Neural cell (in vitro differentiated cells): ENCODE measurements around the gene PARP8. TPM values are rescaled to one million over a fixed set of nuclear protein-coding genes. Genes with fewer than 3 reads are reported as not detected.

Source experiments
- H2AFZ ChIP-seq: fragments of 200-600, 300-800 bp; sonication (generic), shearing (Covaris generic); 2 replicates; pipeline ENCODE4 v1.6.0; 2014; ENCODE audit warnings: low read depth, mild to moderate bottlenecking, antibody characterized with exemption, low read length, moderate library complexity
- H3F3A ChIP-seq: fragments of 200-600 bp; shearing (Covaris generic); 2 replicates; pipeline ENCODE4 v1.6.1; 2016; ENCODE audit warnings: mild to moderate bottlenecking, moderate library complexity, mixed read lengths, antibody characterized with exemption, low read length; ENCODE audit not compliant: insufficient read depth, poor library complexity, severe bottlenecking
- H3K27ac ChIP-seq: fragments of 200-600, 300-800 bp; sonication (generic), shearing (Covaris generic); 2 replicates; pipeline ENCODE4 v1.5.1; 2014; ENCODE audit warnings: mild to moderate bottlenecking, low read length, moderate library complexity
- H3K27me3 ChIP-seq: fragments of 300-800, 200-600 bp; sonication (generic), shearing (Covaris generic); 2 replicates; pipeline ENCODE4 v1.6.0; 2014; ENCODE audit warnings: mild to moderate bottlenecking, low read depth, low read length, moderate library complexity; ENCODE audit not compliant: insufficient read depth
- H3K36me3 ChIP-seq: fragments of 300-800, 200-600 bp; sonication (generic), shearing (Covaris generic); 2 replicates; pipeline ENCODE4 v1.5.1; 2014; ENCODE audit warnings: mild to moderate bottlenecking, antibody characterized with exemption, low read length, moderate library complexity; ENCODE audit not compliant: insufficient read depth
- H3K4me2 ChIP-seq: fragments of 300-800, 200-600 bp; sonication (generic), shearing (Covaris generic); 2 replicates; pipeline ENCODE4 v1.6.0; 2014; ENCODE audit warnings: mild to moderate bottlenecking, low read length
- H3K4me3 ChIP-seq: fragments of 300-800, 200-600 bp; sonication (generic), shearing (Covaris generic); 2 replicates; pipeline ENCODE4 v1.5.1; 2014; ENCODE audit warnings: mild to moderate bottlenecking, low read length, moderate library complexity
- H3K79me2 ChIP-seq: fragments of 200-600 bp; shearing (Covaris generic); replicated peaks from 2 replicates; pipeline ENCODE4 v1.6.0; 2014; ENCODE audit warnings: mild to moderate bottlenecking, low read length, moderate library complexity; ENCODE audit not compliant: insufficient read depth
- H3K9ac ChIP-seq: fragments of 300-800, 200-600 bp; sonication (generic), shearing (Covaris generic); 2 replicates; pipeline ENCODE4 v1.6.1; 2016; ENCODE audit warnings: mild to moderate bottlenecking, low read length, mixed read lengths
- H3K9me2 ChIP-seq: fragments of 200-600 bp; shearing (Covaris generic); 2 replicates; pipeline ENCODE4 v1.6.1; 2016; ENCODE audit warnings: mild to moderate bottlenecking, low read length, mixed read lengths; ENCODE audit not compliant: insufficient read depth
- H3K9me3 ChIP-seq: fragments of 200-600, 300-800 bp; sonication (generic), shearing (Covaris generic); 2 replicates; pipeline ENCODE4 v1.6.1; 2016; ENCODE audit warnings: mild to moderate bottlenecking, mixed run types, low read length, moderate library complexity, mixed read lengths
- H4K20me1 ChIP-seq: fragments of 200-600 bp; shearing (Covaris generic); 2 replicates; pipeline ENCODE4 v1.6.1; 2016; ENCODE audit warnings: mild to moderate bottlenecking, mixed run types; ENCODE audit not compliant: insufficient read depth
- EP300 ChIP-seq: fragments of 450-650 bp; conservative IDR thresholded peaks from 2 replicates; pipeline ENCODE4 v1.6.1; 2014; ENCODE audit warnings: antibody characterized with exemption, mild to moderate bottlenecking, moderate library complexity; ENCODE audit not compliant: poor library complexity, severe bottlenecking
- EZH2 ChIP-seq: fragments of 200-600, 300-800 bp; shearing (Covaris generic), sonication (generic); IDR thresholded peaks from 2 replicates; pipeline ENCODE4 v1.6.1; 2014; ENCODE audit warnings: antibody characterized with exemption, low read length, borderline replicate concordance, mild to moderate bottlenecking; ENCODE audit not compliant: insufficient read depth, poor library complexity, severe bottlenecking
- MXI1 ChIP-seq: fragments of 450-650 bp; conservative IDR thresholded peaks from 2 replicates; pipeline ENCODE4 v1.6.1; 2014; ENCODE audit warnings: antibody characterized with exemption, mild to moderate bottlenecking; ENCODE audit not compliant: poor library complexity, severe bottlenecking
- POLR2AphosphoS5 ChIP-seq: IDR thresholded peaks from 2 replicates; pipeline ENCODE4 v1.6.1; 2012
- RAD21 ChIP-seq: fragments of 450-650 bp; conservative IDR thresholded peaks from 2 replicates; pipeline ENCODE4 v1.6.1; 2014; ENCODE audit warnings: antibody characterized with exemption, mild to moderate bottlenecking, moderate library complexity
- SMC3 ChIP-seq: fragments of 450-650 bp; conservative IDR thresholded peaks from 2 replicates; pipeline ENCODE4 v1.6.1; 2014; ENCODE audit warnings: antibody characterized with exemption, mild to moderate bottlenecking, moderate library complexity; ENCODE audit not compliant: poor library complexity
- TAF1 ChIP-seq: IDR thresholded peaks from 2 replicates; pipeline ENCODE4 v1.6.1; 2012; ENCODE audit warnings: low read depth
- polyA plus RNA-seq: library from polyadenylated mRNA; depleted of rRNA; stranded (reverse); fragments of >200 nt; gene quantifications from 2 replicates; pipeline ENCODE4 v1.2.3, GENCODE V29; 2014
- TF ChIP-seq, protein P1 (sequence below): fragments of 450-650 bp; IDR thresholded peaks from 2 replicates; pipeline ENCODE4 v1.5.1; 2014; ENCODE audit warnings: antibody characterized with exemption, mild to moderate bottlenecking, moderate library complexity; ENCODE audit not compliant: poor library complexity, severe bottlenecking
- TF ChIP-seq, protein P2 (sequence below): IDR thresholded peaks from 2 replicates; pipeline ENCODE4 v1.6.1; 2012; ENCODE audit warnings: borderline replicate concordance

PARP8 gene
- polyA plus RNA-seq, 1 donor from 2014 or later: 29.9 TPM

DNA sequence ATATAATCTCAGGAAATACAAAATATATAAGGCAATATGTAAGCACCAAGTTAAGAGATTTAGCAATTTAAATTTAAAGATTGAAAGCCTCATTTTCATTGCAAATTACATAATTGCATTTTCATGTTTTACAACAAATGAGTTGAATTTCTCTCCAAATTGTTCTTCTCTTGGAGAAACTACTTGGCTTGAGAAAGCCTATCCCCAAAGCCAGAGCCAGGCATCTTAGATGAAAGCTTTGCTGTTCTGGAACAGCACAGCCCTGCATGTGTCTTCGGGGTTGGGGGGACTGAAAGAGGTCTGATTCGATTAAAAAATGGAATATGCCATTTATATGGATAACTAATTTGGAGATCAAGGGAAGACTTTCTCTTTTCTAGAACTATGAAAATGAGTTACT is 212.0 kb downstream of the PARP8 start:
- H3K4me3 ChIP-seq: no peak overlapping the region
- no peaks in the 10 kb centered on the region for H3K36me3 ChIP-seq
- no peak overlapping the region for H3K9ac ChIP-seq
- no peaks in the 10 kb centered on the region for H3F3A ChIP-seq
- no peaks in the 10 kb centered on the region for H3K79me2 ChIP-seq
- H2AFZ ChIP-seq: no peak overlapping the region
- no peak overlapping the region for H3K27ac ChIP-seq
- TF ChIP-seq SMC3 (no peak), RAD21 (no peak), POLR2AphosphoS5 (no peak), EP300 (no peak), EZH2 (no peak), MXI1 (no peak), TAF1 (no peak)
- TF ChIP-seq, protein P1, sequence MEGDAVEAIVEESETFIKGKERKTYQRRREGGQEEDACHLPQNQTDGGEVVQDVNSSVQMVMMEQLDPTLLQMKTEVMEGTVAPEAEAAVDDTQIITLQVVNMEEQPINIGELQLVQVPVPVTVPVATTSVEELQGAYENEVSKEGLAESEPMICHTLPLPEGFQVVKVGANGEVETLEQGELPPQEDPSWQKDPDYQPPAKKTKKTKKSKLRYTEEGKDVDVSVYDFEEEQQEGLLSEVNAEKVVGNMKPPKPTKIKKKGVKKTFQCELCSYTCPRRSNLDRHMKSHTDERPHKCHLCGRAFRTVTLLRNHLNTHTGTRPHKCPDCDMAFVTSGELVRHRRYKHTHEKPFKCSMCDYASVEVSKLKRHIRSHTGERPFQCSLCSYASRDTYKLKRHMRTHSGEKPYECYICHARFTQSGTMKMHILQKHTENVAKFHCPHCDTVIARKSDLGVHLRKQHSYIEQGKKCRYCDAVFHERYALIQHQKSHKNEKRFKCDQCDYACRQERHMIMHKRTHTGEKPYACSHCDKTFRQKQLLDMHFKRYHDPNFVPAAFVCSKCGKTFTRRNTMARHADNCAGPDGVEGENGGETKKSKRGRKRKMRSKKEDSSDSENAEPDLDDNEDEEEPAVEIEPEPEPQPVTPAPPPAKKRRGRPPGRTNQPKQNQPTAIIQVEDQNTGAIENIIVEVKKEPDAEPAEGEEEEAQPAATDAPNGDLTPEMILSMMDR: no peak
- TF ChIP-seq, protein P2, sequence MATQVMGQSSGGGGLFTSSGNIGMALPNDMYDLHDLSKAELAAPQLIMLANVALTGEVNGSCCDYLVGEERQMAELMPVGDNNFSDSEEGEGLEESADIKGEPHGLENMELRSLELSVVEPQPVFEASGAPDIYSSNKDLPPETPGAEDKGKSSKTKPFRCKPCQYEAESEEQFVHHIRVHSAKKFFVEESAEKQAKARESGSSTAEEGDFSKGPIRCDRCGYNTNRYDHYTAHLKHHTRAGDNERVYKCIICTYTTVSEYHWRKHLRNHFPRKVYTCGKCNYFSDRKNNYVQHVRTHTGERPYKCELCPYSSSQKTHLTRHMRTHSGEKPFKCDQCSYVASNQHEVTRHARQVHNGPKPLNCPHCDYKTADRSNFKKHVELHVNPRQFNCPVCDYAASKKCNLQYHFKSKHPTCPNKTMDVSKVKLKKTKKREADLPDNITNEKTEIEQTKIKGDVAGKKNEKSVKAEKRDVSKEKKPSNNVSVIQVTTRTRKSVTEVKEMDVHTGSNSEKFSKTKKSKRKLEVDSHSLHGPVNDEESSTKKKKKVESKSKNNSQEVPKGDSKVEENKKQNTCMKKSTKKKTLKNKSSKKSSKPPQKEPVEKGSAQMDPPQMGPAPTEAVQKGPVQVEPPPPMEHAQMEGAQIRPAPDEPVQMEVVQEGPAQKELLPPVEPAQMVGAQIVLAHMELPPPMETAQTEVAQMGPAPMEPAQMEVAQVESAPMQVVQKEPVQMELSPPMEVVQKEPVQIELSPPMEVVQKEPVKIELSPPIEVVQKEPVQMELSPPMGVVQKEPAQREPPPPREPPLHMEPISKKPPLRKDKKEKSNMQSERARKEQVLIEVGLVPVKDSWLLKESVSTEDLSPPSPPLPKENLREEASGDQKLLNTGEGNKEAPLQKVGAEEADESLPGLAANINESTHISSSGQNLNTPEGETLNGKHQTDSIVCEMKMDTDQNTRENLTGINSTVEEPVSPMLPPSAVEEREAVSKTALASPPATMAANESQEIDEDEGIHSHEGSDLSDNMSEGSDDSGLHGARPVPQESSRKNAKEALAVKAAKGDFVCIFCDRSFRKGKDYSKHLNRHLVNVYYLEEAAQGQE: no peak
- H3K9me3 ChIP-seq: peaks cover 4% of the 10 kb centered on the region
- H3K4me2 ChIP-seq: no peak overlapping the region
- no peaks in the 10 kb centered on the region for H3K9me2 ChIP-seq
- H3K27me3 ChIP-seq: no peaks in the 10 kb centered on the region
- no peaks in the 10 kb centered on the region for H4K20me1 ChIP-seq

DNA sequence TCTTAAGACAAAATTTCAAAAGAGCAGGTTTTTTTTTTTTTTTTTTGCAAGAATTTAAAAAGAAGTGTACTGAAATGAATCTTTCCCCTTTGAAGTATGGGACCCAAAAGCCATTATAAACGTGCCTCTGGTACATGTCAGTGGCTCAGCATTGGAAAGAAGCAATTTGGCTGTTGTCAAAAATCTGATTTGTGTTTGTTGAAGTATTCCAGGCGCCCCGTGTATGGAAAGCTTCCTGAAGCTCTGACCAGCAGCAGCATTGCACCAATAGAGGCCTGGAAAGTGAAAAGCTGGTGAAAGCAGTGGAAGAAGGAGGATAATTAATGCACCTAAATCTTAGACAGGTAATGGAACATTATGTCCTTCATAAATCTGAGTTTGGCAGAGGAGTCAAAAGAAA is 215.0 kb downstream of the PARP8 start:
- H4K20me1 ChIP-seq: no peaks in the 10 kb centered on the region
- no peak overlapping the region for H2AFZ ChIP-seq
- H3K27ac ChIP-seq: no peak overlapping the region
- H3K4me2 ChIP-seq: no peak overlapping the region
- no peaks in the 10 kb centered on the region for H3K9me2 ChIP-seq
- TF ChIP-seq, protein P1: no peak
- TF ChIP-seq MXI1 (no peak), SMC3 (no peak), EP300 (no peak), RAD21 (no peak), POLR2AphosphoS5 (no peak), TAF1 (no peak), EZH2 (no peak)
- TF ChIP-seq, protein P2: no peak
- H3K27me3 ChIP-seq: no peaks in the 10 kb centered on the region
- H3K9me3 ChIP-seq: peaks cover 4% of the 10 kb centered on the region
- H3K4me3 ChIP-seq: no peak overlapping the region
- no peaks in the 10 kb centered on the region for H3F3A ChIP-seq
- no peaks in the 10 kb centered on the region for H3K36me3 ChIP-seq
- H3K9ac ChIP-seq: no peak overlapping the region
- H3K79me2 ChIP-seq: no peaks in the 10 kb centered on the region
